Neural progenitor cell (in vitro differentiated cells): ENCODE data around the gene LURAP1L.

Experiments used
- CTCF ChIP-seq: fragments of 200-600 bp; sonication (generic); IDR thresholded peaks from 2 replicates; pipeline ENCODE4 v1.5.1; 2017; ENCODE audit warnings: antibody characterized with exemption, mild to moderate bottlenecking
- EZH2 ChIP-seq: fragments of 200-600 bp; sonication (generic); IDR thresholded peaks from 2 replicates; pipeline ENCODE4 v1.6.1; 2017; ENCODE audit warnings: antibody characterized with exemption, mild to moderate bottlenecking, moderate library complexity
- EZH2phosphoT487 ChIP-seq: fragments of 200-600 bp; sonication (generic); IDR thresholded peaks from 2 replicates; pipeline ENCODE4 v1.6.1; 2017; ENCODE audit warnings: antibody characterized with exemption

DNA sequence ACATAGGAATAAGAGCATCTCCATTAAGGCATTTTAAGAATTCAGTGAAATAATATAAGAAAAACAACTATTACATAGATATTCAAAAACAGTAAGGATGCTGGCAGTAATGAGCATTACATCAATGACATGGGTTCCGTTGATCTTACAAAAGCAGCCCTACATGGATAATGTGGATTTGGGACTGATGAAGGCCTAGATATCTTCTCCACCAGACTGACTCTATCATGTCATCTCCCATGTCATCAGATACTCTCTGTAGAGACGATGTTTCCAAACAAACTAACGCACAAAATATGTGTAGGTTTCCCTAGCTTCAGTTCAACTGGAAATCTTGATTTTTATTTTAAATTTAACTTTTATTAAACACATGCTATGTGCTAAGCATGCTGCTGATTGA, 3.6 kb downstream of the LURAP1L start:
- TF ChIP-seq CTCF (no peak), EZH2 (no peak), EZH2phosphoT487 (no peak)
